Measurements from ENCODE around the gene EWSR1.

Gene EWSR1

GRCh38 chr22:29270475-29271271 lies 2.6 kb downstream of the EWSR1 start:
- Histone ChIP-seq H3K27ac (ENCODE audit: low read depth, low read length) (peak overlapping the region; percentile 49), H3K9ac (ENCODE audit: low read depth in 1 of 2, low read length in 2 of 2) (peak overlapping the region; percentile 90 to 94), H3K9me3 (ENCODE audit: control insufficient read depth in 1 of 2, low read length in 2 of 2) (no peaks in the 10 kb centered on the region), H3K27me3 (ENCODE audit: control insufficient read depth in 1 of 2, insufficient read depth in 2 of 2, low read length in 2 of 2) (no peaks in the 10 kb centered on the region), H3K4me3 (ENCODE audit: low read depth in 1 of 2, low read length in 2 of 2) (peak overlapping the region; percentile 81 to 93), H3K4me1 (ENCODE audit: control insufficient read depth in 1 of 2, insufficient read depth in 2 of 2, low read length in 2 of 2) (peaks cover 68 to 71% of the 10 kb centered on the region in 2 donors), H3K36me3 (ENCODE audit: control insufficient read depth in 1 of 2, insufficient read depth in 2 of 2, low read length in 2 of 2) (peaks cover 19 to 33% of the 10 kb centered on the region in 2 donors)

DNA sequence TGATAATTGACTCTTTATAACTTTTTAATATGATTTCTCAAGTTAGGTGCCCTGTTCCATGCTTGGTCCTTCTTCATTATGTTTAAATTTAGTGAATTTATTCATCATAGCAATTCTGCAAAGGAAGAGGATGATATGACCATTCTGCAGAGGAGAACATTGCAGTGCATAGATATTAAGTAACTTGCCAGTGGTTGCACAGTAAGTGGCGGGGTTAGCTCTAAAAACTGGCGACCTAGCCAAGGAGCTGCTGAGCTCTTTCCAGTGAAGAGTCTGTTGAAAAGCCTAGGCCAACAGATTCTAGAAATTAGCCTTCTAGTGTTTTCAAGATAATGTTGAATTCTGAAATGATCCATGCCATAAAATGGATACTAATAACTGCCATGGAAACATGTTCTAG lies 4.6 kb downstream of the EWSR1 start:
- H3K4me3 ChIP-seq (ENCODE audit: low read depth in 1 of 2, low read length in 2 of 2): peak overlapping the region in 1 of 2 donors; percentile 81
- no peaks in the 10 kb centered on the region for H3K9me3 ChIP-seq (ENCODE audit: control insufficient read depth in 1 of 2, low read length in 2 of 2)
- H3K4me1 ChIP-seq (ENCODE audit: control insufficient read depth in 1 of 2, insufficient read depth in 2 of 2, low read length in 2 of 2): peaks cover 61 to 67% of the 10 kb centered on the region in 2 donors
- no peak overlapping the region for H3K27ac ChIP-seq (ENCODE audit: low read depth, low read length)
- no peaks in the 10 kb centered on the region for H3K27me3 ChIP-seq (ENCODE audit: control insufficient read depth in 1 of 2, insufficient read depth in 2 of 2, low read length in 2 of 2)
- H3K9ac ChIP-seq (ENCODE audit: low read depth in 1 of 2, low read length in 2 of 2): no peak overlapping the region
- H3K36me3 ChIP-seq (ENCODE audit: control insufficient read depth in 1 of 2, insufficient read depth in 2 of 2, low read length in 2 of 2): peaks cover 24 to 51% of the 10 kb centered on the region in 2 donors

- H3K9me3 ChIP-seq (ENCODE audit: control insufficient read depth in 1 of 2, low read length in 2 of 2): no peaks in the 10 kb centered on the region
- peaks cover 48 to 68% of the 10 kb centered on the region in 2 donors for H3K4me1 ChIP-seq (ENCODE audit: control insufficient read depth in 1 of 2, insufficient read depth in 2 of 2, low read length in 2 of 2)
- no peaks in the 10 kb centered on the region for H3K27me3 ChIP-seq (ENCODE audit: control insufficient read depth in 1 of 2, insufficient read depth in 2 of 2, low read length in 2 of 2)
- H3K36me3 ChIP-seq (ENCODE audit: control insufficient read depth in 1 of 2, insufficient read depth in 2 of 2, low read length in 2 of 2): peaks cover 44 to 69% of the 10 kb centered on the region in 2 donors
- H3K27ac ChIP-seq (ENCODE audit: low read depth, low read length): no peak overlapping the region
- no peak overlapping the region for H3K4me3 ChIP-seq (ENCODE audit: low read depth in 1 of 2, low read length in 2 of 2)
- H3K9ac ChIP-seq (ENCODE audit: low read depth in 1 of 2, low read length in 2 of 2): no peak overlapping the region
These were observed 7.1 kb downstream of the EWSR1 start for GRCh38 chr22:29275167-29275566.

DNA sequence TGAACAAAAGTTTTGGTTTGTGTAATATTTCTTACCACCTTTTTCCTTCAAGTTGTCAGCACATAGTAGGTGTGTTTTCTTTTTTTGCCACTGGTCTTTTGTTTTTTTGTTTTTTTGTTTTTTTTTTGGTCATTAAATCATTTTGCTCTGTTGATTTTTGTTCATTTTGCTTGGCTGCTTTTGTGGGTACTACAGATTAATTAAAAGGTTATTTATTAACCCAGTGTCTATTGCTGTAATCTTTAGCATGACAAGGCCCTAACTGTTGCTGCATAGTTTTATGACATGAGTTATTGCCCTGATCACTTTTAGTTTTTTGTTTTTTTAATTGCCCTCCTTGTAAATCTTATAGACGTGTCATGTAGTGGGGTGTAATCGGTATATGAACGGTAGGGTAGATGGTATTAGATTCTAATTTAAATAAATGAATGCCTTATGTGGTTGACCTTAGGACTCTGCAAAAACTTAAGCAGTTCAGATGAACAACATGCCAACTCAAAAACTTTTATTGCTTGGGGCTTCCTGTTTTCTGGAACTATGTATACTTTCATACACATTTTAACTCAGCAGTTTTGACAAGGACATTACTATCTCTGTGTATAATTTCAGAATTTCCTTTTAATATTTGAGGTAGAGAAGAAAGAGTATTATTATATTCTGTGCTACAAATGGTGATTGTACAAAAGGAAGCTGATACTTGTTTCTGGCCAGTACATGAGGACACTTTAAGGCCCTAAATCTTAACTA lies 7.9 kb downstream of the EWSR1 start:
- Histone ChIP-seq H3K36me3 (ENCODE audit: control insufficient read depth in 1 of 2, insufficient read depth in 2 of 2, low read length in 2 of 2) (peaks cover 47 to 72% of the 10 kb centered on the region in 2 donors), H3K4me3 (ENCODE audit: low read depth in 1 of 2, low read length in 2 of 2) (peak overlapping the region in 1 of 2 donors; percentile 4), H3K9ac (ENCODE audit: low read depth in 1 of 2, low read length in 2 of 2) (no peak overlapping the region), H3K27ac (ENCODE audit: low read depth, low read length) (no peak overlapping the region), H3K4me1 (ENCODE audit: control insufficient read depth in 1 of 2, insufficient read depth in 2 of 2, low read length in 2 of 2) (peaks cover 41 to 60% of the 10 kb centered on the region in 2 donors), H3K9me3 (ENCODE audit: control insufficient read depth in 1 of 2, low read length in 2 of 2) (no peaks in the 10 kb centered on the region), H3K27me3 (ENCODE audit: control insufficient read depth in 1 of 2, insufficient read depth in 2 of 2, low read length in 2 of 2) (no peaks in the 10 kb centered on the region)

GRCh38 chr22:29277927-29278326 lies 9.9 kb downstream of the EWSR1 start:
- Histone ChIP-seq H3K36me3 (ENCODE audit: control insufficient read depth in 1 of 2, insufficient read depth in 2 of 2, low read length in 2 of 2) (peaks cover 50 to 79% of the 10 kb centered on the region in 2 donors), H3K27ac (ENCODE audit: low read depth, low read length) (no peak overlapping the region), H3K4me1 (ENCODE audit: control insufficient read depth in 1 of 2, insufficient read depth in 2 of 2, low read length in 2 of 2) (peaks cover 22 to 40% of the 10 kb centered on the region in 2 donors), H3K9me3 (ENCODE audit: control insufficient read depth in 1 of 2, low read length in 2 of 2) (no peaks in the 10 kb centered on the region), H3K9ac (ENCODE audit: low read depth in 1 of 2, low read length in 2 of 2) (no peak overlapping the region), H3K27me3 (ENCODE audit: control insufficient read depth in 1 of 2, insufficient read depth in 2 of 2, low read length in 2 of 2) (no peaks in the 10 kb centered on the region), H3K4me3 (ENCODE audit: low read depth in 1 of 2, low read length in 2 of 2) (no peak overlapping the region)

DNA sequence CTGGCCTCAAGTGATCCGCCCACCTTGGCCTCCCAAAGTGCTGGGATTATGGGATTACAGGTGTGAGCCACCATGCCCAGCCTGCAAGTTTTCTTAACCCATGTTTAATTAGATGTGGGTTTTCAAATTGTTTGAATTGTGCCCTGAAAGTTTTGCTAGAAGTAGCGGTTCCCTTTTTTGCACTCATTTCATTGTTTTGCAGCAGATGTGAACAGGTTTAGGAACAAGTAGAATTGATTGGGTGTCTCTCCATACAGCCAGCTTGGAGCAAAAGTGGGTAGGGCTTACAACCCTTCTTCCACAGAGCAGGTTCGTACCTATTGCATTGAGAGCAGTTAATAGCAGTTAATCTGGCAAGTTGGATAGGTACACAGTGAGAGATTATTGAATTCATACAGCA lies 16.1 kb downstream of the EWSR1 start:
- peaks cover 47 to 93% of the 10 kb centered on the region in 2 donors for H3K36me3 ChIP-seq (ENCODE audit: control insufficient read depth in 1 of 2, insufficient read depth in 2 of 2, low read length in 2 of 2)
- H3K4me1 ChIP-seq (ENCODE audit: control insufficient read depth in 1 of 2, insufficient read depth in 2 of 2, low read length in 2 of 2): no peaks in the 10 kb centered on the region
- H3K27ac ChIP-seq (ENCODE audit: low read depth, low read length): no peak overlapping the region
- H3K4me3 ChIP-seq (ENCODE audit: low read depth in 1 of 2, low read length in 2 of 2): no peak overlapping the region
- no peaks in the 10 kb centered on the region for H3K27me3 ChIP-seq (ENCODE audit: control insufficient read depth in 1 of 2, insufficient read depth in 2 of 2, low read length in 2 of 2)
- no peaks in the 10 kb centered on the region for H3K9me3 ChIP-seq (ENCODE audit: control insufficient read depth in 1 of 2, low read length in 2 of 2)
- H3K9ac ChIP-seq (ENCODE audit: low read depth in 1 of 2, low read length in 2 of 2): no peak overlapping the region

DNA sequence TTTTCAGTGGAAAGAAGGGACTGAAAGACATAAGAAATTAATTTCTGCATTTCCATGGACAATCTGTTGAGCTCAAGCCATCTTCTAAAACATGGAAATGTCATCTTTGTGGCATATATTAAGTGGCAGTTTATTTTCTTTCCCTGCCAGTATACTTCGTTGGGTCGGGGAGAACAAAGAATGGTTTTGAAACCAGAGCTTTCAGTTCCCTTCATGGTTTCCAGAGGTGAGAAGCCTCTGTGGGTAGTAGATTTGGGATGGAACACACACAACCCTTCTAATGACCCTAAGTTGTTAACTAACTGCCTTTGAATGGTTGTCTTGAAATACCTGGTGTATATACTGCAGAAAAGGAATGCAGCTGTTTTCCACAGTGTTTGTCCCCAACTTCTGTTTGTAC lies 20.8 kb downstream of the EWSR1 start:
- peaks cover 59 to 96% of the 10 kb centered on the region in 2 donors for H3K36me3 ChIP-seq (ENCODE audit: control insufficient read depth in 1 of 2, insufficient read depth in 2 of 2, low read length in 2 of 2)

GRCh38 chr22:29290061-29290460 lies 22.0 kb downstream of the EWSR1 start:
- no peaks in the 10 kb centered on the region for H3K27me3 ChIP-seq (ENCODE audit: control insufficient read depth in 1 of 2, insufficient read depth in 2 of 2, low read length in 2 of 2)
- H3K4me3 ChIP-seq (ENCODE audit: low read depth in 1 of 2, low read length in 2 of 2): no peak overlapping the region
- no peaks in the 10 kb centered on the region for H3K4me1 ChIP-seq (ENCODE audit: control insufficient read depth in 1 of 2, insufficient read depth in 2 of 2, low read length in 2 of 2)
- H3K9ac ChIP-seq (ENCODE audit: low read depth in 1 of 2, low read length in 2 of 2): no peak overlapping the region
- peaks cover 59 to 96% of the 10 kb centered on the region in 2 donors for H3K36me3 ChIP-seq (ENCODE audit: control insufficient read depth in 1 of 2, insufficient read depth in 2 of 2, low read length in 2 of 2)
- H3K27ac ChIP-seq (ENCODE audit: low read depth, low read length): no peak overlapping the region
- no peaks in the 10 kb centered on the region for H3K9me3 ChIP-seq (ENCODE audit: control insufficient read depth in 1 of 2, low read length in 2 of 2)

More for the DNA sequence above, 20.8 kb downstream of the EWSR1 start:
- Histone ChIP-seq H3K4me3 (ENCODE audit: low read depth in 1 of 2, low read length in 2 of 2) (no peak overlapping the region), H3K27ac (ENCODE audit: low read depth, low read length) (no peak overlapping the region), H3K9ac (ENCODE audit: low read depth in 1 of 2, low read length in 2 of 2) (no peak overlapping the region), H3K27me3 (ENCODE audit: control insufficient read depth in 1 of 2, insufficient read depth in 2 of 2, low read length in 2 of 2) (no peaks in the 10 kb centered on the region), H3K4me1 (ENCODE audit: control insufficient read depth in 1 of 2, insufficient read depth in 2 of 2, low read length in 2 of 2) (no peaks in the 10 kb centered on the region), H3K9me3 (ENCODE audit: control insufficient read depth in 1 of 2, low read length in 2 of 2) (no peaks in the 10 kb centered on the region)

DNA sequence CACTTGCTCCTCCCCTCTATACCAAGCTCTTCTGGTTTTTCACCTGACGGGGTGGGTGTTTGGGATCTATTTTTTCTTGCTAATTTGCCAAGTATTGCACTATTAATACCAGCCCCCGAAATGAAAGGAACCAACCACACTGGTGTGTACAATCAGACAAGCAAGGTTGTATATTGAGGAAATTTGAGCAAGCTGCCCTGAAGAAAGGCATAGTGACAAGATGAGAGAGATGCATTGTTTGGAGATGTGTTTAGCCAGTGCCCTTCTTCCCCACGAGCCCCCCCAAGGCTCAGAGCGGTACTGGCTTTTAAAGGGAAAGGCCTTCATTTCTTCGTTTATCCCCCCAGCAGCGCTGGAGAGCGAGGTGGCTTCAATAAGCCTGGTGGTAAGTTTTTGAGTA lies 23.1 kb downstream of the EWSR1 start:
- Histone ChIP-seq H3K9ac (ENCODE audit: low read depth in 1 of 2, low read length in 2 of 2) (no peak overlapping the region), H3K36me3 (ENCODE audit: control insufficient read depth in 1 of 2, insufficient read depth in 2 of 2, low read length in 2 of 2) (peaks cover 65 to 96% of the 10 kb centered on the region in 2 donors), H3K27me3 (ENCODE audit: control insufficient read depth in 1 of 2, insufficient read depth in 2 of 2, low read length in 2 of 2) (no peaks in the 10 kb centered on the region), H3K4me1 (ENCODE audit: control insufficient read depth in 1 of 2, insufficient read depth in 2 of 2, low read length in 2 of 2) (no peaks in the 10 kb centered on the region), H3K4me3 (ENCODE audit: low read depth in 1 of 2, low read length in 2 of 2) (no peak overlapping the region), H3K9me3 (ENCODE audit: control insufficient read depth in 1 of 2, low read length in 2 of 2) (no peaks in the 10 kb centered on the region), H3K27ac (ENCODE audit: low read depth, low read length) (no peak overlapping the region)

DNA sequence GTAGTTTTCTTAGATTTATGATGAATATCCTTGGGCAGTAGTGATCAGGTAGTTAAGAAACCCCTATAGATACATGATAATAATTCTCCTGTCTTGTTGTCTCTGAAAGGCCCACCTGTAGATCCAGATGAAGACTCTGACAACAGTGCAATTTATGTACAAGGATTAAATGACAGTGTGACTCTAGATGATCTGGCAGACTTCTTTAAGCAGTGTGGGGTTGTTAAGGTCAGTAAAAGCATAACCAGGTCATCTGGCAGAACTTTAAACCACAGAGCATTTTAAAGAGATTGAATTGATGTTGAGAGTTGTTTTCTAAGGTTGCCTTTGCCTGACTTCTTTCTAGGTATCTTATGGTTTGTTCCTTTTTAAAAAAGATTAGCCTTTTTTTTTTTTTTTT lies 24.3 kb downstream of the EWSR1 start:
- no peak overlapping the region for H3K9ac ChIP-seq (ENCODE audit: low read depth in 1 of 2, low read length in 2 of 2)
- H3K9me3 ChIP-seq (ENCODE audit: control insufficient read depth in 1 of 2, low read length in 2 of 2): no peaks in the 10 kb centered on the region
- peaks cover 70 to 98% of the 10 kb centered on the region in 2 donors for H3K36me3 ChIP-seq (ENCODE audit: control insufficient read depth in 1 of 2, insufficient read depth in 2 of 2, low read length in 2 of 2)
- H3K27ac ChIP-seq (ENCODE audit: low read depth, low read length): no peak overlapping the region
- H3K27me3 ChIP-seq (ENCODE audit: control insufficient read depth in 1 of 2, insufficient read depth in 2 of 2, low read length in 2 of 2): no peaks in the 10 kb centered on the region
- no peak overlapping the region for H3K4me3 ChIP-seq (ENCODE audit: low read depth in 1 of 2, low read length in 2 of 2)
- H3K4me1 ChIP-seq (ENCODE audit: control insufficient read depth in 1 of 2, insufficient read depth in 2 of 2, low read length in 2 of 2): no peaks in the 10 kb centered on the region

Measured in duodenal mucosa (tissue), 2 donors.